ENCODE results near the gene KCNK16.

Gene KCNK16

DNA sequence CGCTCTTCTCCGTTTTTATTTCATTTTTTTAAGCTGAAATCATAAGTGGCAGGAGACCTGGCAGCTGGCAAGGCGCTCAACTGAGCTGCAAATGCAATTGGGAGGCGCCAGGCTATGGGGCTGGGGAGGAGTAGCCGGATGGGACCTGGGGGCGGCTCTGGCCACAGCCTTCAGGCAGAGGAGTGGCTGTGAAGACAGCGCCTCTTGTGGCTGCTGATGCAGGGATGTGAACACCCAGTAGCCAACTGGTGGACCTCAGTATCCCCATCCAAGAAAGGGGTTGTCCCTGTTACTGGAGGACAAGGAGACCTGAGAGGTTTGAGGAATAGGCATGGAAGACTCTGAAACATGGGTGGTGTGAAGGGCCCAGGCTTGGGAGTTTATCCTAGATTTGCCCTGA lies 20.9 kb downstream of the KCNK16 start:
- Histone ChIP-seq H3K9ac (ENCODE audit: low read length) (no peak overlapping the region), H2BK15ac (ENCODE audit: low read depth, poor library complexity, severe bottlenecking) (no peak overlapping the region), H3K4me1 (ENCODE audit: control insufficient read depth, insufficient read depth, low read depth, low read length) (peaks cover 2% of the 10 kb centered on the region), H2BK5ac (ENCODE audit: low read depth, low read length, poor library complexity, severe bottlenecking) (no peak overlapping the region), H3K23ac (ENCODE audit: low read length in 2 of 2) (no peak overlapping the region), H4K91ac (ENCODE audit: low read length) (no peak overlapping the region), H3K18ac (ENCODE audit: low read depth in 1 of 2, low read length in 2 of 2) (no peak overlapping the region), H3K14ac (ENCODE audit: low read length in 2 of 2) (no peak overlapping the region), H3K27ac (ENCODE audit: low read length, poor library complexity, severe bottlenecking) (no peak overlapping the region), H3K79me1 (replicated peaks; ENCODE audit: low read length, poor library complexity, severe bottlenecking) (no peaks in the 10 kb centered on the region), H2AK5ac (ENCODE audit: low read length, severe bottlenecking) (no peak overlapping the region), H4K8ac (ENCODE audit: low read length) (no peak overlapping the region), H3K4ac (ENCODE audit: low read depth in 1 of 2, low read length in 2 of 2) (no peak overlapping the region), H3K27me3 (ENCODE audit: control insufficient read depth in 1 of 2, insufficient read depth in 1 of 2, low read length in 2 of 2) (peaks cover 14 to 16% of the 10 kb centered on the region in 2 experiments), H3K9me3 (ENCODE audit: control insufficient read depth, low read length) (no peaks in the 10 kb centered on the region), H2BK120ac (ENCODE audit: low read depth, low read length) (no peak overlapping the region), H2BK12ac (ENCODE audit: low read length in 2 of 2) (no peak overlapping the region), H3K4me3 (ENCODE audit: insufficient read depth in 1 of 2, low read depth in 1 of 2, low read length in 2 of 2) (no peak overlapping the region), H3K4me2 (ENCODE audit: low read length, poor library complexity, severe bottlenecking) (no peak overlapping the region), H2AFZ (ENCODE audit: low read depth, low read length) (no peak overlapping the region), H3K36me3 (ENCODE audit: control insufficient read depth in 1 of 2, insufficient read depth in 2 of 2, low read depth in 1 of 2, low read length in 2 of 2) (no peaks in the 10 kb centered on the region)
- no peak for DNase-seq
- WGBS = 51% methylated on average over 7 of the region's 7 CpGs

DNA sequence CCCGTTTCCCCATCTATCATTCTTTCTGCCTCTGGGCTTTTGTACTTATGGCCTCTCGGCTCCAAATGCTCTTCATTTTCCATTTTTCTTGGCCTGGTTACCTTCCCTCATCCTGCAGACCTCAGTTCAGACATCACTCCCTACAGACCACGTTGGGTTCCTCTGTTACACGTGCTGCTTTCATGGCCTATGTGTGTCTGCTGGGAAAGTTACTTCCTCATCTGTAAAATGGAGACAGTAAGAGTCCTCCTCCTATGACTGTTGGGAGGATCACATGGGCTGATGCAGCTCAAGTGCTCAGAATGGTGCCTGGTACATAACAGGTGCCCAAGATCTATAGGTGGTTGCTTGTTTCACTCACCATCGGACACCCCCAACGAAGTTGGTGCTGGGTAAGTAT lies 21.8 kb downstream of the KCNK16 start:
- H3K79me1 ChIP-seq (replicated peaks; ENCODE audit: low read length, poor library complexity, severe bottlenecking) = no peaks in the 10 kb centered on the region
- H3K27me3 ChIP-seq (ENCODE audit: control insufficient read depth in 1 of 2, insufficient read depth in 1 of 2, low read length in 2 of 2) = peaks cover 9 to 16% of the 10 kb centered on the region in 2 experiments
- H3K4me3 ChIP-seq (ENCODE audit: insufficient read depth in 1 of 2, low read depth in 1 of 2, low read length in 2 of 2) = no peak overlapping the region
- no peaks in the 10 kb centered on the region for H3K36me3 ChIP-seq (ENCODE audit: control insufficient read depth in 1 of 2, insufficient read depth in 2 of 2, low read depth in 1 of 2, low read length in 2 of 2)
- WGBS = 85% methylated on average over 6 of the region's 6 CpGs
- H3K9me3 ChIP-seq (ENCODE audit: control insufficient read depth, low read length) = no peaks in the 10 kb centered on the region
- H3K27ac ChIP-seq (ENCODE audit: low read length, poor library complexity, severe bottlenecking) = no peak overlapping the region
- H3K23ac ChIP-seq (ENCODE audit: low read length in 2 of 2) = no peak overlapping the region
- H3K4me2 ChIP-seq (ENCODE audit: low read length, poor library complexity, severe bottlenecking) = no peak overlapping the region
- H2BK5ac ChIP-seq (ENCODE audit: low read depth, low read length, poor library complexity, severe bottlenecking) = no peak overlapping the region
- H3K9ac ChIP-seq (ENCODE audit: low read length) = no peak overlapping the region
- no peak overlapping the region for H2BK120ac ChIP-seq (ENCODE audit: low read depth, low read length)
- no peak for DNase-seq
- no peak overlapping the region for H2AK5ac ChIP-seq (ENCODE audit: low read length, severe bottlenecking)
- H3K14ac ChIP-seq (ENCODE audit: low read length in 2 of 2) = no peak overlapping the region
- no peak overlapping the region for H3K4ac ChIP-seq (ENCODE audit: low read depth in 1 of 2, low read length in 2 of 2)
- H2BK12ac ChIP-seq (ENCODE audit: low read length in 2 of 2) = no peak overlapping the region
- no peak overlapping the region for H2BK15ac ChIP-seq (ENCODE audit: low read depth, poor library complexity, severe bottlenecking)
- H4K8ac ChIP-seq (ENCODE audit: low read length) = no peak overlapping the region
- H4K91ac ChIP-seq (ENCODE audit: low read length) = no peak overlapping the region
- peaks cover 2% of the 10 kb centered on the region for H3K4me1 ChIP-seq (ENCODE audit: control insufficient read depth, insufficient read depth, low read depth, low read length)
- H3K18ac ChIP-seq (ENCODE audit: low read depth in 1 of 2, low read length in 2 of 2) = no peak overlapping the region
- H2AFZ ChIP-seq (ENCODE audit: low read depth, low read length) = no peak overlapping the region

DNA sequence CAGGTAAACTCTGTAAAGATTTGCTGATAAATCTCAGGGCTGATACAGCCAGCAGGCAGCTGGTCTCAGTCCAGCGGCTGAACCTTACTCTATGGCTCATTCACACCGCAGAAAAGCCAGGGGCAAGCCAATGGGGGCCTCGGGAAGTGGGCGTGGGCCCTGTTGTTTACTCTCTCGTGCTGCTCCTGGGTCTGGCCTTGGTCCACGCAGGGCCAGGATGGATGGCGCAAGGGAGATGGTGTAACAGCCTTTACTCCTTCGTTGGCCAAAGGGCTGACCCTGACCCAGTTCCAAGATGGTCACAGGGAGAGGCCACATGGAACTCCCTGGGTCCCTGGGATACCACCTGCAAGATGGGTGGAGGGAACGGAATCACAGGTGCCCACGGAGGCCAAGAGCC lies 24.4 kb downstream of the KCNK16 start:
- 71% methylated on average over 10 of the region's 10 CpGs for WGBS
- no peak for DNase-seq

DNA sequence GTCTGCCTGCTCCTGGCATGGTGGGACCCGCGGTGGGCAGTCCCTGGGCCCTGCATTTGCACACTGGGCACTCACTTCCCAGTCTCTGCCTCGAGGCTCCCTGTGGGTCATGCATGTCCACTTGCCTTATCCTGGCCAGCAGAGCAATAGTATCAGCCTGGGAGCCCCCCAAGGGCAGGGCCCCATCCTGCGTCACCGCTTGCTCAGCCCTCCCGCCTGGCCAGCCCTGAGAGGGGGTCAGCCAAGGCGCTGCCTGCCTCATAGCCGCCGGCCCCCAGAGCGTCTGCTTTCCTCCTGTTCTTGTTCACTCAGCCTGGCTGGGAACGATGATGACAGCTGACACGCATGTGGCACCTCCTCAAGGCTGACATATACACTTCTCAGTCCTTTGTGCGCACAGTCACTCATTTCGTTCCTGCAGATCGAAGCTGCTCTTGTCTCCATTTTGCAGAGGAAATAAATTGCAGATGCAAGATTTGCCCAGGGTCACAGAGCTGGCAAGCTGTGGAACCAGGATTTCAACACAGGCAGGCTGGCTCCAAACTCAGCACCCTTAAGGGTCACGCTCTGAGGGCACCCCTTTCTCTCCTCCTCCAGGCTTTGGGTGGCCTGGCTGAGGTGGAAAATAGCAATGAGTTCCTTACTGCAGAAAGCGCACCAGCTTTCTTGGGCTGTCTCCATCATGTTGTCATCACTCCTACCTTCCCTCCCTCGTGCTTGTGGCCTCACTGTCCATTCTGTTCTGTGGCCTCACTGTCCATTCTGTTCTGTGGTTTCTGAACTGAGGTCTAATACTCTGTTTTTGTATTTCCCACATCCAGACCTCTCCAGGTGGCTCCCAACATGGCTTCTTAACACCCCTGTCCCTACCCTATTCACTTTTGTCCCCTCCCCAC lies 25.5 kb downstream of the KCNK16 start:
- Histone ChIP-seq H3K4me1 (ENCODE audit: control insufficient read depth, insufficient read depth, low read depth, low read length) (no peaks in the 10 kb centered on the region), H3K79me1 (replicated peaks; ENCODE audit: low read length, poor library complexity, severe bottlenecking) (no peaks in the 10 kb centered on the region), H3K18ac (ENCODE audit: low read depth in 1 of 2, low read length in 2 of 2) (no peak overlapping the region), H3K14ac (ENCODE audit: low read length in 2 of 2) (no peak overlapping the region), H2AFZ (ENCODE audit: low read depth, low read length) (no peak overlapping the region), H3K9me3 (ENCODE audit: control insufficient read depth, low read length) (no peaks in the 10 kb centered on the region), H4K8ac (ENCODE audit: low read length) (no peak overlapping the region), H3K9ac (ENCODE audit: low read length) (peak overlapping the region; percentile 66), H4K91ac (ENCODE audit: low read length) (no peak overlapping the region), H3K4me3 (ENCODE audit: insufficient read depth in 1 of 2, low read depth in 1 of 2, low read length in 2 of 2) (peak overlapping the region in 1 of 2 experiments; percentile 25), H3K36me3 (ENCODE audit: control insufficient read depth in 1 of 2, insufficient read depth in 2 of 2, low read depth in 1 of 2, low read length in 2 of 2) (no peaks in the 10 kb centered on the region), H2BK5ac (ENCODE audit: low read depth, low read length, poor library complexity, severe bottlenecking) (no peak overlapping the region), H2BK12ac (ENCODE audit: low read length in 2 of 2) (no peak overlapping the region), H3K4me2 (ENCODE audit: low read length, poor library complexity, severe bottlenecking) (no peak overlapping the region), H2BK15ac (ENCODE audit: low read depth, poor library complexity, severe bottlenecking) (no peak overlapping the region), H3K27ac (ENCODE audit: low read length, poor library complexity, severe bottlenecking) (no peak overlapping the region), H3K27me3 (ENCODE audit: control insufficient read depth in 1 of 2, insufficient read depth in 1 of 2, low read length in 2 of 2) (peaks cover 0 to 20% of the 10 kb centered on the region in 2 experiments), H2AK5ac (ENCODE audit: low read length, severe bottlenecking) (no peak overlapping the region), H3K4ac (ENCODE audit: low read depth in 1 of 2, low read length in 2 of 2) (no peak overlapping the region), H2BK120ac (ENCODE audit: low read depth, low read length) (no peak overlapping the region), H3K23ac (ENCODE audit: low read length in 2 of 2) (peak overlapping the region in 1 of 2 experiments; percentile 52)
- DNase-seq = no peak
- 80% methylated on average over 18 of the region's 18 CpGs for WGBS

More for the DNA sequence above, 24.4 kb downstream of the KCNK16 start:
- Histone ChIP-seq H3K4me1 (ENCODE audit: control insufficient read depth, insufficient read depth, low read depth, low read length) (peaks cover 1% of the 10 kb centered on the region), H3K79me1 (replicated peaks; ENCODE audit: low read length, poor library complexity, severe bottlenecking) (no peaks in the 10 kb centered on the region), H3K27ac (ENCODE audit: low read length, poor library complexity, severe bottlenecking) (no peak overlapping the region), H3K36me3 (ENCODE audit: control insufficient read depth in 1 of 2, insufficient read depth in 2 of 2, low read depth in 1 of 2, low read length in 2 of 2) (no peaks in the 10 kb centered on the region), H3K27me3 (ENCODE audit: control insufficient read depth in 1 of 2, insufficient read depth in 1 of 2, low read length in 2 of 2) (peaks cover 0 to 15% of the 10 kb centered on the region in 2 experiments), H3K18ac (ENCODE audit: low read depth in 1 of 2, low read length in 2 of 2) (no peak overlapping the region), H2BK120ac (ENCODE audit: low read depth, low read length) (no peak overlapping the region), H3K23ac (ENCODE audit: low read length in 2 of 2) (no peak overlapping the region), H2AFZ (ENCODE audit: low read depth, low read length) (no peak overlapping the region), H4K8ac (ENCODE audit: low read length) (no peak overlapping the region), H2AK5ac (ENCODE audit: low read length, severe bottlenecking) (no peak overlapping the region), H3K9me3 (ENCODE audit: control insufficient read depth, low read length) (no peaks in the 10 kb centered on the region), H2BK15ac (ENCODE audit: low read depth, poor library complexity, severe bottlenecking) (no peak overlapping the region), H3K4me3 (ENCODE audit: insufficient read depth in 1 of 2, low read depth in 1 of 2, low read length in 2 of 2) (no peak overlapping the region), H3K4ac (ENCODE audit: low read depth in 1 of 2, low read length in 2 of 2) (no peak overlapping the region), H4K91ac (ENCODE audit: low read length) (no peak overlapping the region), H2BK12ac (ENCODE audit: low read length in 2 of 2) (no peak overlapping the region), H2BK5ac (ENCODE audit: low read depth, low read length, poor library complexity, severe bottlenecking) (no peak overlapping the region), H3K9ac (ENCODE audit: low read length) (no peak overlapping the region), H3K14ac (ENCODE audit: low read length in 2 of 2) (no peak overlapping the region), H3K4me2 (ENCODE audit: low read length, poor library complexity, severe bottlenecking) (no peak overlapping the region)
